Right lobe of liver (tissue), 4 donors: ENCODE measurements around the gene PHACTR2.

Experiments used
- CTCF ChIP-seq, 4 donors: fragments of 200-600 bp in 3 of 4; fragments of 450-650 bp in 1 of 4; IDR thresholded peaks; one replicate each; pipeline versions ENCODE4 v1.5.1 to v1.8.0; 2016 to 2022; ENCODE audit warnings: antibody characterized with exemption in 4 of 4, mild to moderate bottlenecking in 2 of 4
- POLR2A ChIP-seq: fragments of 450-650 bp; IDR thresholded peaks from one replicate; pipeline ENCODE4 v1.6.1; 2017; ENCODE audit warnings: antibody characterized with exemption, mild to moderate bottlenecking
- donor health status: DM: no; HTN: no; CAD: no.
- donor health status: DM: no; HTN: no; CAD: no.
- donor health status: DM: no; HTN: yes; CAD: no.

DNA sequence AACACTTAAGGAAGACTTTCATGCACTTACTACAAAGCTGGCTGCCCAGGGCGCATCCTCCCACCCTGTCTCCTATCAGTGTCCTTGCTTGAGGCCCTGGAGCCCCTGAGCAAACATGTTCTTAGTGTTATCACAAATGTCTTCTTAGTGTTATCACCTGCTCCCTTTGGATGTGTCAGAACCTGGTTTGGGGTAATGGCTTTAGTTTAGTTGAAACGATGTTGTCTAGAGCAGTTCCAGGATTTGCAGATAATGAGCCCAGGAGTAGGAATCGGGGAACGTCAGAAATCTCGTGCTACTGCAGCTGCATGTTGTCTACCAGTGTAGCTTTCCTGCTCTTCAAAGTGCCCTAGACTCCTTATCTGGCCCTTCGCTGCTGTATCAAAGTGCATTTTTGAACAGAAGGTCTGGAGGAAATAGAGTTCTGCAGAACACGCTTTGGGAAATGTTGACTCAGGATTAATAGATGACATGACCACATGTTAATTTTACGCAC, 69.6 kb downstream of the PHACTR2 start:
- no peak for TF ChIP-seq POLR2A
- no peak for TF ChIP-seq CTCF (IDR thresholded peaks at IDR 0.05)
